ENCODE data around the gene ACIN1.

ACIN1 gene, protein sequence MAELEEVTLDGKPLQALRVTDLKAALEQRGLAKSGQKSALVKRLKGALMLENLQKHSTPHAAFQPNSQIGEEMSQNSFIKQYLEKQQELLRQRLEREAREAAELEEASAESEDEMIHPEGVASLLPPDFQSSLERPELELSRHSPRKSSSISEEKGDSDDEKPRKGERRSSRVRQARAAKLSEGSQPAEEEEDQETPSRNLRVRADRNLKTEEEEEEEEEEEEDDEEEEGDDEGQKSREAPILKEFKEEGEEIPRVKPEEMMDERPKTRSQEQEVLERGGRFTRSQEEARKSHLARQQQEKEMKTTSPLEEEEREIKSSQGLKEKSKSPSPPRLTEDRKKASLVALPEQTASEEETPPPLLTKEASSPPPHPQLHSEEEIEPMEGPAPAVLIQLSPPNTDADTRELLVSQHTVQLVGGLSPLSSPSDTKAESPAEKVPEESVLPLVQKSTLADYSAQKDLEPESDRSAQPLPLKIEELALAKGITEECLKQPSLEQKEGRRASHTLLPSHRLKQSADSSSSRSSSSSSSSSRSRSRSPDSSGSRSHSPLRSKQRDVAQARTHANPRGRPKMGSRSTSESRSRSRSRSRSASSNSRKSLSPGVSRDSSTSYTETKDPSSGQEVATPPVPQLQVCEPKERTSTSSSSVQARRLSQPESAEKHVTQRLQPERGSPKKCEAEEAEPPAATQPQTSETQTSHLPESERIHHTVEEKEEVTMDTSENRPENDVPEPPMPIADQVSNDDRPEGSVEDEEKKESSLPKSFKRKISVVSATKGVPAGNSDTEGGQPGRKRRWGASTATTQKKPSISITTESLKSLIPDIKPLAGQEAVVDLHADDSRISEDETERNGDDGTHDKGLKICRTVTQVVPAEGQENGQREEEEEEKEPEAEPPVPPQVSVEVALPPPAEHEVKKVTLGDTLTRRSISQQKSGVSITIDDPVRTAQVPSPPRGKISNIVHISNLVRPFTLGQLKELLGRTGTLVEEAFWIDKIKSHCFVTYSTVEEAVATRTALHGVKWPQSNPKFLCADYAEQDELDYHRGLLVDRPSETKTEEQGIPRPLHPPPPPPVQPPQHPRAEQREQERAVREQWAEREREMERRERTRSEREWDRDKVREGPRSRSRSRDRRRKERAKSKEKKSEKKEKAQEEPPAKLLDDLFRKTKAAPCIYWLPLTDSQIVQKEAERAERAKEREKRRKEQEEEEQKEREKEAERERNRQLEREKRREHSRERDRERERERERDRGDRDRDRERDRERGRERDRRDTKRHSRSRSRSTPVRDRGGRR

DNA sequence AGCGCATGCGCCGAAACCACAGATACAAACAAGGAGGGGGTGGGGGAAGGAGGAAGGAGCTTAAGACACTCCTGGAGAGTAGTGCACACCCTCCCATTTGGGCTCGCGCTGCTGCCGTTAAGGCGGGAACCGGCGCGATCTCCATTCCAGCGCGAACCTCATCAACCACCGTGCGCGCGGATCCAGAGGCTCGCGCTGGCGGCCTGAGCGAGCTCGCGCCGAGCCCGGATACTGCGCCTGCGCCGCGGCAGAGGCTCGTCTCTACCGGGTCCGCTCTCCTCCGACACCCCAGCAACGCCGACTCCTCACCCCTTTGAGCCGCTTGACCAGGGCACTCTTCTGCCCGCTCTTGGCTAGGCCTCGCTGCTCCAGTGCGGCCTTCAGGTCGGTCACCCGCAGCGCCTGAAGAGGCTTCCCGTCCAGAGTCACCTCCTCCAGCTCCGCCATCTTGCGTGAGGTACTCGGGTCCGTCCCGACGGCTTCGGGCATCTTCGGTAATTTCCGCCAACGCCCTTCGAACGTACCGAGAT is at the start of gene ACIN1:
ACIN1 (minus strand) TSS at position 471 of the 530 bp plus-strand sequence; CDS start at position 447, 24 bp downstream.
- peak; percentile 88 for DNase-seq (ENCODE audit: low spot score)

DNA sequence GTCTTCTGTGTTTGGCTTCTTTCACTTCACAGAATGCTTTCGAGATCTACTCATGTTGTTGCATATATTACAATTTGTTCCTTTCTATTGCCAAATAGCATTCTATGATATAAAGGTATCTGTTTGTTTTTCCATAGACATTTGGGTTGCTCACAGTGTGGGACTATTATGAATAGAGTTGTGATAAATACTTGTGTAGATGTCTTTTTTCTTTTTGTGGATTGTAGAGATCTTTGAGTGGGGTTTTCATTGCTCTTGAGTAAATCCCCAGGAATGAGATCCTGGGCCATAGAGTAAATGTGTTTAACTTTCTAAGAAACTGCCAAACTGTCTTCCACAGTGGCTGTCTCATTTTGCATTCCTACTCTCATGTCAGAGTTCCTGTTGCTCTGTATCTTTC is 49.0 kb upstream of the ACIN1 start:
- DNase-seq (ENCODE audit: low spot score), result no peak

- no peak for DNase-seq (ENCODE audit: low spot score)
These were observed 47.9 kb upstream of the ACIN1 start for GRCh38 chr14:23142826-23143225.

- DNase-seq (ENCODE audit: low spot score), result no peak
These were observed 46.9 kb upstream of the ACIN1 start for GRCh38 chr14:23141706-23142444.

GRCh38 chr14:23140371-23140770 is 45.4 kb upstream of the ACIN1 start:
- no peak for DNase-seq (ENCODE audit: low spot score)

DNA sequence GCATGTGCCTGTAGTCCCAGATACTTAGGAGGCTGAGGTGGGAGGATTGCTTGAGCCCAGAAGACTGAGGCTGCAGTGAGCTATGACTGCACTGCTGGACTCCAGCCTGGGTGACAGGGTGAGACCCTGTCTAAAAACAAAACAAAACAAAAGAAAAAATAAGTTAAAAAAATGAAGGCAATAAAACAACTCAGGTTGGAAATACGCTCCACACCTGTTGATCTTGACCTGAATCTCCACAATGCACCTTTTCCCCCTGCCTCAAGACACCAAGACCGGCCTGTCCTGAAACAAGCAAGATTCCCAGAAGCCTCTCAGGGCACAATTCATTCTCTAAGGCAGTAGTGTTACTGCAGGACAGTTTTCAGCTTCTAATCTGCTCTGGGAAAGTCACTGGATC is 44.9 kb upstream of the ACIN1 start:
- DNase-seq (ENCODE audit: low spot score), result no peak

- no peak for DNase-seq (ENCODE audit: low spot score)
These were observed 43.0 kb upstream of the ACIN1 start for GRCh38 chr14:23137813-23138535.

DNA sequence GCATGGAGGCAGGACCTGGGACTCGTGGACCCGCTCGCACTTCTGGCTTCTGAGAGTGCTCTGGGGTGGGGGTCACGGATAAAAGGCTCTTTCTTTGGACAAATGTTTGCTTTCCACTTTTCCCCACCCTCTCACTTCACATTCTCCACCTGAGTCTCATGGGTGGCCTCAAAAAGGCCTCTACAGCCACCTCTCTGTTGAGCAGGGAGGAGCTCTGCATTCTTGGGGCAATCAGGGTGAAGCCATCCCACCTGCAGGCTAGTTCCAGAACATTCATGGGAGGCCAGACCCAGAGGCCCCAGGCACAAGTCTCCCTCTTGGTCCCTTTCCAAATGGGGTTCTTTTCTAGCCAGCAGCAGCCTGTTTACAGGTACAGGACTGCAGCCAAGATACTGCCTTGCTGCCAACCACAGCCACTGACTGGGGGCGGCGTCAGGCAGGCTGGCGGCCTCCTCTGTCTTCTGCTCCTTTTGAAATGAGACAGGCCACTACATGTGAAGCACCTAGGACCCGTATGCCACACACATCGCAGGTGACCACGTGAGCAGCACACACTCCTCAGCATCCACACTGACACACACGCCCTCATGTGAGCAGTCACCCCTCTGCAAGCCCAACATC is 42.4 kb upstream of the ACIN1 start:
- no peak for DNase-seq (ENCODE audit: low spot score)

DNA sequence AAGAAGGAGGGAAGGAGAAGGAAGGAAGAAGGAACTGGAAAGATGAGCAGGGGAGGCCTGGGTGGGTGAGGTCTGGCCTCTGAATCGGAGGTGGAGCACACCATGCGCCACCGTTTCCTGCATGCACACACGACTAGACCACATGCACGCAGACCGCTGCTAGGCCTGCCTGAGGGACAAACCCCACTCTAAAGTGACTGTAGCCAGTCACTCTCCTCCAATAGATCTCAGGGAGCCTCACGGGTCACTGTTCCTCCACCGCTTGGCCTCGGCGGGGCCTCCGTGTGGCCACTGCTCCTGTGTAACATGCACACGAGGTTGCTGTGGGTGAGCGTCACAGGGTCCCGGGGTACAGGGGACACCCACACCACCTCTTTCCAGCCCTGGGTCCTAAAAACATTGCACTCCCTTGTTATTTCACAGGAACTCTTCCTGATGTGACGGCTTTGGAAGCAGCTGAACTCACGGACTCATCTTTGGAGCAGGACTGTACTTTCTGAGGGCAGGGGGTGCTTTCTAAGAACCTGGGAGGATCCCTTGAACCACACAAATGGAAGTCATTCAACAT is 41.7 kb upstream of the ACIN1 start:
- DNase-seq (ENCODE audit: low spot score), result no peak

- no peak for DNase-seq (ENCODE audit: low spot score)
These were observed 38.0 kb upstream of the ACIN1 start for GRCh38 chr14:23132970-23133369.

- DNase-seq (ENCODE audit: low spot score), result no peak
These were observed 36.5 kb upstream of the ACIN1 start for GRCh38 chr14:23131482-23131881.

DNA sequence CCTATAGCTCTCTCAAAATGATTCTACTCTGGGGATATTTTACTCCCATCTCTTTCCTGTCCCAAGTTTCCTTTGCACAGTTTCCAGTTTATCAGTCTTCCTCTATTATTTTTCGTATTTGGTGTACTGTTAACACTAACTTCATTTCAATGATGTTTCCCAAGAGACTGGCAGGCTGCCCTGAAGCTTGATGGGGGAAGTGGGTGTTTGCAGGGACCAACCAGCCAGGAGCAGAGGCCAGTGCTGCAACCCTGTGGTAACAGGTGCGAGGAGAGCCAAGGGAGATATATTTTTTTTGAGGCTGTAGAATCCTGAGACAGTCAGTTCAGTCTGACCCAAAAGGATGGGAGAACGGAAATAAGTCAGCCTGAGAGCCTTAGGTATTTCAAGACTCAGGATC is 35.9 kb upstream of the ACIN1 start:
- no peak for DNase-seq (ENCODE audit: low spot score)

DNA sequence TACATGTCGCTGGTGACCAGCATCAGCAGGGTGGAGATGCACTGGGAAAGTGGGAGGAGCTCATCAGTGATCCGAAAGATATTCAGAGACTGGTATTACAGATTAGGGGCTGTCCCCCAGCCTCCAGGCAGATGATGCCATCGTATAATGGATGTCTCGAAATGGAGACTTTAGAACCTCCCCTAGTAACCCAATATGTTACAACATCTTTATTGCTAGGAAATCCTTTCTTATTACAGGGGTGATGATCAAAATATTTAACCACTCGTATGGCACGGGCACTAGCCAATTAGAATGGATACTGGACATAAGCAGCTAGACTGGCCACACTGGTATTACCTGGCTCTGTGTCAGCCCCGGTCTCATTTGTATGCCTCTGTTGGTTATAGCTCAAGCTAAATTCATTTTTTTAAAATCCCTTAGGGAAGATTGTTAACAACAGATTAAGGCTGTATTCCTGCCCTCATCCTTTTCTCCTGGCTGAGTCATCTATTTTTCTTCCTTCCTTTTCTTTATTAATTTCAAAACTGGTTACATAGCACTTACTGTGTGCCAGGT is 34.9 kb upstream of the ACIN1 start:
- DNase-seq (ENCODE audit: low spot score), result no peak

DNA sequence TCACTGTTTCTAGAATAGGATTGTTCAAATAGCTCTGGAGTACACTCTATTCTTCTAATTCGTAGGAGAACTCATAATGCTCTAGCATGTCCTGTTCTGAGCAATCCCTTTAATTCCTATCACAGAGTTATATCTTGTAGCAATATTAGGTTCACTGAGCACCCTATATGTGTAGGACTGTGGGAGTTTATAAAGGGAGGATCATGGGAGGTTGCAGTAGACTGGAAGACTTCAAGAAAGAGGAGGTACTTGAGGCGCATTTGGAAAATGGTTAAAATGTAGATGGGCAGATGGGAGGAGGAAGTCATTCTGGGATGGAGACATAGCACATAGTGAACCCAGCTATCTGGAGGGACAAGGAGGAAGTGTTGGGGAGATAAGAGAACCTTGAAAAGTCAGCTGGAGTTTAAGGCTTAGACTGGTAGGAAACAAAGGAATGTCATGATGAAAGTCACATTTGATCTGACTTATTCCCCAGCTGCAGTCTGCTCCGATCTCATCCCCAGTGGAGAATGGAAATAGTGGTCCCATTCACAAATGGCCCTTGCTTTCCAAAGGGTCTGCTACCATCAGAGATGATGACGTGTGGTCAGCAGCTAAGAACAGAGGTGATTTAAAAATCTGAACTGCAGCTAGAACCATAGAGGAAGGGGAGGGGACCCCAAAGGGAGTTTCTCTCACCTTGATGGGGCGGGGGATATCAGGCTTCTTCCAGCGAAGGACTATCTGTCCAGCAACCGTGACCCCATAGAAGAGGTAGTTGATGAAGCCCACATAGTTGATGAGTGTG is 34.2 kb upstream of the ACIN1 start:
- no peak for DNase-seq (ENCODE audit: low spot score)

GRCh38 chr14:23127861-23128260 is 32.9 kb upstream of the ACIN1 start:
- DNase-seq (ENCODE audit: low spot score), result no peak

GRCh38 chr14:23126548-23127278 is 31.8 kb upstream of the ACIN1 start:
- DNase-seq (ENCODE audit: low spot score), result no peak

GRCh38 chr14:23125933-23126524 is 31.1 kb upstream of the ACIN1 start:
- no peak for DNase-seq (ENCODE audit: low spot score)

- DNase-seq (ENCODE audit: low spot score), result no peak
These were observed 30.1 kb upstream of the ACIN1 start for GRCh38 chr14:23125011-23125410.
